ENCODE measurements around the gene ABHD16B. TPM values are rescaled to one million over a fixed set of nuclear protein-coding genes. Genes with fewer than 3 reads are reported as not detected.
A peak's percentile ranks its signal among the peaks of the same experiment; 100 is the strongest.

The ABHD16B gene
- total and polyA plus RNA-seq, 2 of the 13 experiments (the other 11 are each of a cell fraction or from before 2014, with no cell fraction given): not detected

DNA sequence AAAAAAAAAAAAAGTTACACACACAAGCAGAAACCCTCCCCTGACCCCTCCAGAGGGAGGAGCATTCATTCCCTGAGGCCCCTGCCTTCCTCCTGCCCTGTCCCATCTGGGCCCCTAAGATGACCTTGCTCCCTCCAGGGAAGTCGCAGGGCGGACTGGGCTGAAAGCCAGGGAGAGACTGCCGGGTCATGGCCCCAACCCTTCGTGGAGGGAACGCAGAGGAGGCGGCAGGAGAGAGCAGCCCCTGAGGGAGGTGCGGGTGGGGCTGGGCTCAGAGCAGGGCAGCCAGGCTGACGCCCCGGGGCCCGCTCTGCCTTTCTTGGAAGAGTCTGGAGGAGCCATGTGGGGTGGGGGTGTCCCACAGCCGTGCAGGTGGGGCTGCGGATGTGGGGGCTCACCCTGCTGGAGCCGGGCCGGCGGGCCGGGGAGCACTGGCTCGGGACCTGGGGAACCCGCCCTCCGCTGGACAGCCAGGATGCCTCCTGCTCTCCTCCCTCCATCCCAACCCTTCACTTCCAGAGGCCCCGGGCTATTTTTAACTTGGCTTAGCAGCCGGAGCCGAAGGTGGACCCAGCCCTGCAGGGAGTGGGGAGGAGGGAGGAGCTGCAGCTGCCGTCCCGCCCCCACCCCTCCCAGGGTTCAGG lies 15.0 kb upstream of the ABHD16B start (continued):
- TF ChIP-seq, protein P1, sequence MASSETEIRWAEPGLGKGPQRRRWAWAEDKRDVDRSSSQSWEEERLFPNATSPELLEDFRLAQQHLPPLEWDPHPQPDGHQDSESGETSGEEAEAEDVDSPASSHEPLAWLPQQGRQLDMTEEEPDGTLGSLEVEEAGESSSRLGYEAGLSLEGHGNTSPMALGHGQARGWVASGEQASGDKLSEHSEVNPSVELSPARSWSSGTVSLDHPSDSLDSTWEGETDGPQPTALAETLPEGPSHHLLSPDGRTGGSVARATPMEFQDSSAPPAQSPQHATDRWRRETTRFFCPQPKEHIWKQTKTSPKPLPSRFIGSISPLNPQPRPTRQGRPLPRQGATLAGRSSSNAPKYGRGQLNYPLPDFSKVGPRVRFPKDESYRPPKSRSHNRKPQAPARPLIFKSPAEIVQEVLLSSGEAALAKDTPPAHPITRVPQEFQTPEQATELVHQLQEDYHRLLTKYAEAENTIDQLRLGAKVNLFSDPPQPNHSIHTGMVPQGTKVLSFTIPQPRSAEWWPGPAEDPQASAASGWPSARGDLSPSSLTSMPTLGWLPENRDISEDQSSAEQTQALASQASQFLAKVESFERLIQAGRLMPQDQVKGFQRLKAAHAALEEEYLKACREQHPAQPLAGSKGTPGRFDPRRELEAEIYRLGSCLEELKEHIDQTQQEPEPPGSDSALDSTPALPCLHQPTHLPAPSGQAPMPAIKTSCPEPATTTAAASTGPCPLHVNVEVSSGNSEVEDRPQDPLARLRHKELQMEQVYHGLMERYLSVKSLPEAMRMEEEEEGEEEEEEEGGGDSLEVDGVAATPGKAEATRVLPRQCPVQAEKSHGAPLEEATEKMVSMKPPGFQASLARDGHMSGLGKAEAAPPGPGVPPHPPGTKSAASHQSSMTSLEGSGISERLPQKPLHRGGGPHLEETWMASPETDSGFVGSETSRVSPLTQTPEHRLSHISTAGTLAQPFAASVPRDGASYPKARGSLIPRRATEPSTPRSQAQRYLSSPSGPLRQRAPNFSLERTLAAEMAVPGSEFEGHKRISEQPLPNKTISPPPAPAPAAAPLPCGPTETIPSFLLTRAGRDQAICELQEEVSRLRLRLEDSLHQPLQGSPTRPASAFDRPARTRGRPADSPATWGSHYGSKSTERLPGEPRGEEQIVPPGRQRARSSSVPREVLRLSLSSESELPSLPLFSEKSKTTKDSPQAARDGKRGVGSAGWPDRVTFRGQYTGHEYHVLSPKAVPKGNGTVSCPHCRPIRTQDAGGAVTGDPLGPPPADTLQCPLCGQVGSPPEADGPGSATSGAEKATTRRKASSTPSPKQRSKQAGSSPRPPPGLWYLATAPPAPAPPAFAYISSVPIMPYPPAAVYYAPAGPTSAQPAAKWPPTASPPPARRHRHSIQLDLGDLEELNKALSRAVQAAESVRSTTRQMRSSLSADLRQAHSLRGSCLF (CRISPR knock-in tag; IDR thresholded peaks at IDR 0.05; ENCODE audit: borderline replicate concordance): no peak
- TF ChIP-seq, protein P2, sequence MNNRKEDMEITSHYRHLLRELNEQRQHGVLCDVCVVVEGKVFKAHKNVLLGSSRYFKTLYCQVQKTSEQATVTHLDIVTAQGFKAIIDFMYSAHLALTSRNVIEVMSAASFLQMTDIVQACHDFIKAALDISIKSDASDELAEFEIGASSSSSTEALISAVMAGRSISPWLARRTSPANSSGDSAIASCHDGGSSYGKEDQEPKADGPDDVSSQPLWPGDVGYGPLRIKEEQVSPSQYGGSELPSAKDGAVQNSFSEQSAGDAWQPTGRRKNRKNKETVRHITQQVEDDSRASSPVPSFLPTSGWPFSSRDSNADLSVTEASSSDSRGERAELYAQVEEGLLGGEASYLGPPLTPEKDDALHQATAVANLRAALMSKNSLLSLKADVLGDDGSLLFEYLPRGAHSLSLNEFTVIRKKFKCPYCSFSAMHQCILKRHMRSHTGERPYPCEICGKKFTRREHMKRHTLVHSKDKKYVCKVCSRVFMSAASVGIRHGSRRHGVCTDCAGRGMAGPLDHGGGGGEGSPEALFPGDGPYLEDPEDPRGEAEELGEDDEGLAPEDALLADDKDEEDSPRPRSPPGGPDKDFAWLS (CRISPR knock-in tag; IDR thresholded peaks at IDR 0.05; ENCODE audit: borderline replicate concordance): no peak
- TF ChIP-seq TGIF2 (CRISPR knock-in tag; IDR thresholded peaks at IDR 0.05): no peak
- no peak; the same call in 1 of the 2 replicates for TF ChIP-seq ZNF777 (CRISPR knock-in tag; IDR thresholded peaks at IDR 0.05)
- TF ChIP-seq AGO1 (IDR thresholded peaks at IDR 0.05; ENCODE audit: low read depth, low read length, poor library complexity, severe bottlenecking): no peak
- peak; percentile 94 for TF ChIP-seq ZNF263 (CRISPR knock-in tag; IDR thresholded peaks at IDR 0.05)
- TF ChIP-seq SSRP1 (CRISPR knock-in tag; IDR thresholded peaks at IDR 0.05): no peak
- no peak for TF ChIP-seq ZNF839 (CRISPR knock-in tag; IDR thresholded peaks at IDR 0.05; ENCODE audit: borderline replicate concordance)
- TF ChIP-seq ZNF251 (CRISPR knock-in tag; IDR thresholded peaks at IDR 0.05): no peak
- no peak for TF ChIP-seq ZNF234 (CRISPR knock-in tag; conservative IDR thresholded peaks at IDR 0.05)
- TF ChIP-seq, protein P3, sequence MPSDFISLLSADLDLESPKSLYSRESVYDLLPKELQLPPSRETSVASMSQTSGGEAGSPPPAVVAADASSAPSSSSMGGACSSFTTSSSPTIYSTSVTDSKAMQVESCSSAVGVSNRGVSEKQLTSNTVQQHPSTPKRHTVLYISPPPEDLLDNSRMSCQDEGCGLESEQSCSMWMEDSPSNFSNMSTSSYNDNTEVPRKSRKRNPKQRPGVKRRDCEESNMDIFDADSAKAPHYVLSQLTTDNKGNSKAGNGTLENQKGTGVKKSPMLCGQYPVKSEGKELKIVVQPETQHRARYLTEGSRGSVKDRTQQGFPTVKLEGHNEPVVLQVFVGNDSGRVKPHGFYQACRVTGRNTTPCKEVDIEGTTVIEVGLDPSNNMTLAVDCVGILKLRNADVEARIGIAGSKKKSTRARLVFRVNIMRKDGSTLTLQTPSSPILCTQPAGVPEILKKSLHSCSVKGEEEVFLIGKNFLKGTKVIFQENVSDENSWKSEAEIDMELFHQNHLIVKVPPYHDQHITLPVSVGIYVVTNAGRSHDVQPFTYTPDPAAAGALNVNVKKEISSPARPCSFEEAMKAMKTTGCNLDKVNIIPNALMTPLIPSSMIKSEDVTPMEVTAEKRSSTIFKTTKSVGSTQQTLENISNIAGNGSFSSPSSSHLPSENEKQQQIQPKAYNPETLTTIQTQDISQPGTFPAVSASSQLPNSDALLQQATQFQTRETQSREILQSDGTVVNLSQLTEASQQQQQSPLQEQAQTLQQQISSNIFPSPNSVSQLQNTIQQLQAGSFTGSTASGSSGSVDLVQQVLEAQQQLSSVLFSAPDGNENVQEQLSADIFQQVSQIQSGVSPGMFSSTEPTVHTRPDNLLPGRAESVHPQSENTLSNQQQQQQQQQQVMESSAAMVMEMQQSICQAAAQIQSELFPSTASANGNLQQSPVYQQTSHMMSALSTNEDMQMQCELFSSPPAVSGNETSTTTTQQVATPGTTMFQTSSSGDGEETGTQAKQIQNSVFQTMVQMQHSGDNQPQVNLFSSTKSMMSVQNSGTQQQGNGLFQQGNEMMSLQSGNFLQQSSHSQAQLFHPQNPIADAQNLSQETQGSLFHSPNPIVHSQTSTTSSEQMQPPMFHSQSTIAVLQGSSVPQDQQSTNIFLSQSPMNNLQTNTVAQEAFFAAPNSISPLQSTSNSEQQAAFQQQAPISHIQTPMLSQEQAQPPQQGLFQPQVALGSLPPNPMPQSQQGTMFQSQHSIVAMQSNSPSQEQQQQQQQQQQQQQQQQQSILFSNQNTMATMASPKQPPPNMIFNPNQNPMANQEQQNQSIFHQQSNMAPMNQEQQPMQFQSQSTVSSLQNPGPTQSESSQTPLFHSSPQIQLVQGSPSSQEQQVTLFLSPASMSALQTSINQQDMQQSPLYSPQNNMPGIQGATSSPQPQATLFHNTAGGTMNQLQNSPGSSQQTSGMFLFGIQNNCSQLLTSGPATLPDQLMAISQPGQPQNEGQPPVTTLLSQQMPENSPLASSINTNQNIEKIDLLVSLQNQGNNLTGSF (CRISPR knock-in tag; IDR thresholded peaks at IDR 0.05): 0 out of 2 replicates have a peak, but pooled peaks have one; percentile 31
- TF ChIP-seq CBX1 (IDR thresholded peaks at IDR 0.05; ENCODE audit: low read depth): peak; percentile 35
- TF ChIP-seq MXD4 (CRISPR knock-in tag; IDR thresholded peaks at IDR 0.05): no peak
- TF ChIP-seq ZNF354B (CRISPR knock-in tag; IDR thresholded peaks at IDR 0.05): no peak
- peak; percentile 2; the same call in 1 of the 2 replicates for TF ChIP-seq MED13 (CRISPR knock-in tag; IDR thresholded peaks at IDR 0.05)
- TF ChIP-seq ZNF557 (CRISPR knock-in tag; IDR thresholded peaks at IDR 0.05): no peak
- TF ChIP-seq MBNL3 (CRISPR knock-in tag; conservative IDR thresholded peaks at IDR 0.05): 0 out of 2 replicates have a peak, but pooled peaks have one; percentile 51
- no peak for TF ChIP-seq JARID2 (CRISPR knock-in tag; IDR thresholded peaks at IDR 0.05; ENCODE audit: insufficient replicate concordance)

All from HepG2 (cell line).